H9 (cell line): ENCODE results near the gene PMS1. TPM values are rescaled to one million over a fixed set of nuclear protein-coding genes. Genes with fewer than 3 reads are reported as not detected.

Experiments
- DNase-seq: peaks from one replicate; pipeline ENCODE4 v3.0.0-alpha.2; 2017
- H2AFZ ChIP-seq: one replicate; pipeline ENCODE4 v1.6.1; 2013; ENCODE audit warnings: mild to moderate bottlenecking, low read length, control low read depth, moderate library complexity
- H2AK5ac ChIP-seq: 2 replicates; pipeline ENCODE4 v1.6.1; 2013; ENCODE audit warnings: low read length, control low read depth, mixed read lengths; ENCODE audit not compliant: insufficient read length
- H2BK120ac ChIP-seq: one replicate; pipeline ENCODE4 v1.6.1; 2013; ENCODE audit warnings: low read depth, mild to moderate bottlenecking, low read length, control low read depth, inconsistent platforms; ENCODE audit not compliant: poor library complexity, severe bottlenecking
- H2BK12ac ChIP-seq: 2 replicates; pipeline ENCODE4 v1.6.1; 2013; ENCODE audit warnings: low read length, control low read depth, mixed read lengths, low read depth; ENCODE audit not compliant: insufficient read length
- H2BK15ac ChIP-seq: 2 replicates; pipeline ENCODE4 v1.6.1; 2013; ENCODE audit warnings: low read depth, low read length, control low read depth
- H2BK20ac ChIP-seq: one replicate; pipeline ENCODE4 v1.6.1; 2013; ENCODE audit warnings: low read depth, mild to moderate bottlenecking, low read length, control low read depth, inconsistent platforms; ENCODE audit not compliant: poor library complexity, severe bottlenecking
- H2BK5ac ChIP-seq: 2 replicates; pipeline ENCODE4 v1.6.1; 2013; ENCODE audit warnings: low read length, control low read depth, mixed read lengths; ENCODE audit not compliant: insufficient read length
- H3K14ac ChIP-seq: 2 replicates; pipeline ENCODE4 v1.6.1; 2013; ENCODE audit warnings: low read length, control low read depth; ENCODE audit not compliant: insufficient read depth
- H3K18ac ChIP-seq: 2 replicates; pipeline ENCODE4 v1.6.1; 2013; ENCODE audit warnings: low read depth, mild to moderate bottlenecking, mixed read lengths, low read length, control low read depth; ENCODE audit not compliant: insufficient read length
- H3K23ac ChIP-seq: 2 replicates; pipeline ENCODE4 v1.6.1; 2013; ENCODE audit warnings: low read length, control low read depth, mixed read lengths, low read depth; ENCODE audit not compliant: insufficient read length
- H3K23me2 ChIP-seq: 2 replicates; pipeline ENCODE4 v1.6.1; 2013; ENCODE audit warnings: low read depth, mild to moderate bottlenecking, mixed read lengths, low read length, control low read depth; ENCODE audit not compliant: insufficient read length, poor library complexity, severe bottlenecking
- H3K27ac ChIP-seq: 2 replicates; pipeline ENCODE4 v1.5.1; 2013; ENCODE audit warnings: low read length, control low read depth, mixed read lengths, low read depth; ENCODE audit not compliant: insufficient read length
- H3K27me3 ChIP-seq: 2 replicates; pipeline ENCODE4 v1.6.1; 2013; ENCODE audit warnings: low read length, control low read depth, inconsistent platforms; ENCODE audit not compliant: insufficient read depth
- H3K4ac ChIP-seq: 2 replicates; pipeline ENCODE4 v1.6.1; 2013; ENCODE audit warnings: low read depth, mild to moderate bottlenecking, control low read depth, inconsistent platforms, low read length, moderate library complexity
- H3K4me1 ChIP-seq: 2 replicates; pipeline ENCODE4 v1.6.1; 2013; ENCODE audit warnings: low read length, control low read depth, inconsistent platforms; ENCODE audit not compliant: insufficient read depth
- H3K4me2 ChIP-seq: 2 replicates; pipeline ENCODE4 v1.6.1; 2013; ENCODE audit warnings: low read length, control low read depth, mixed read lengths; ENCODE audit not compliant: insufficient read length, insufficient read depth
- H3K56ac ChIP-seq: 2 replicates; pipeline ENCODE4 v1.6.1; 2013; ENCODE audit warnings: low read depth, mild to moderate bottlenecking, mixed read lengths, low read length, control low read depth; ENCODE audit not compliant: insufficient read length
- H3K79me1 ChIP-seq: 2 replicates; pipeline ENCODE4 v1.6.1; 2013; ENCODE audit warnings: low read depth, mild to moderate bottlenecking, moderate library complexity, low read length, control low read depth, inconsistent platforms; ENCODE audit not compliant: insufficient read depth, poor library complexity, severe bottlenecking
- H3K79me2 ChIP-seq: 2 replicates; pipeline ENCODE4 v1.6.1; 2013; ENCODE audit warnings: low read length, control low read depth, inconsistent platforms; ENCODE audit not compliant: insufficient read depth
- H3K9ac ChIP-seq: 2 replicates; pipeline ENCODE4 v1.6.1; 2013; ENCODE audit warnings: low read length, control low read depth, mixed read lengths; ENCODE audit not compliant: insufficient read length; ENCODE audit errors: extremely low read depth
- H3K9me3 ChIP-seq: one replicate; pipeline ENCODE4 v1.6.1; 2013; ENCODE audit warnings: low read depth, low read length, inconsistent platforms; ENCODE audit not compliant: control insufficient read depth
- H3T11ph ChIP-seq: one replicate; pipeline ENCODE4 v1.6.1; 2013; ENCODE audit warnings: mild to moderate bottlenecking, low read length, control low read depth, inconsistent platforms
- H4K20me1 ChIP-seq: one replicate; pipeline ENCODE4 v1.6.1; 2013; ENCODE audit not compliant: control insufficient read depth, insufficient read length, insufficient read depth
- H4K5ac ChIP-seq: 2 replicates; pipeline ENCODE4 v1.6.1; 2013; ENCODE audit warnings: low read depth, mild to moderate bottlenecking, mixed read lengths, low read length, control low read depth; ENCODE audit not compliant: insufficient read length
- H4K8ac ChIP-seq: replicated peaks from 2 replicates; pipeline ENCODE4 v1.6.1; 2013; ENCODE audit warnings: low read length, control low read depth, mixed read lengths, low read depth; ENCODE audit not compliant: insufficient read length
- H4K91ac ChIP-seq: 2 replicates; pipeline ENCODE4 v1.6.1; 2013; ENCODE audit warnings: low read depth, mild to moderate bottlenecking, moderate library complexity, mixed read lengths, low read length, control low read depth; ENCODE audit not compliant: insufficient read length
- H3K27ac Mint-ChIP-seq, 3 experiments: 2 replicates in 2 of 3; 3 replicates in 1 of 3; pipeline ENCODE4 v1.8.0; 2020 to 2021; ENCODE audit warnings: mixed read lengths in 3 of 3, mild to moderate bottlenecking in 1 of 3, moderate library complexity in 1 of 3
- H3K27me3 Mint-ChIP-seq: 2 replicates; pipeline ENCODE4 v1.8.0; 2021; ENCODE audit warnings: low read depth, mild to moderate bottlenecking, moderate library complexity, mixed read lengths
- H3K36me3 Mint-ChIP-seq, 3 experiments: 2 replicates in 2 of 3; 3 replicates in 1 of 3; pipeline ENCODE4 v1.8.0; 2020 to 2021; ENCODE audit warnings: low read depth in 3 of 3, mixed read lengths in 3 of 3; ENCODE audit not compliant: insufficient read depth in 1 of 3
- H3K4me1 Mint-ChIP-seq, 2 experiments: 2 replicates each; pipeline ENCODE4 v1.8.0; 2020; ENCODE audit warnings: mixed read lengths in 2 of 2
- H3K4me3 Mint-ChIP-seq, 2 experiments: 2 replicates in 1 of 2; 3 replicates in 1 of 2; pipeline ENCODE4 v1.8.0; 2020 to 2021; ENCODE audit warnings: mild to moderate bottlenecking in 2 of 2, mixed read lengths in 2 of 2, moderate library complexity in 1 of 2
- H3K9me3 Mint-ChIP-seq, 2 experiments: 2 replicates in 1 of 2; 3 replicates in 1 of 2; pipeline ENCODE4 v1.8.0; 2020; ENCODE audit warnings: mild to moderate bottlenecking in 2 of 2, mixed read lengths in 2 of 2, moderate library complexity in 1 of 2
- WGBS: extraction: QIAGEN DNeasy Blood & Tissue Kit; methylation state at CpG from one replicate; pipeline ENCODE4 v1.1.7; 2013; ENCODE audit warnings: missing lambda C conversion rate, low lambda C conversion rate, mixed read lengths; ENCODE audit not compliant: insufficient read length; ENCODE audit errors: extremely low coverage; 5-methylcytosine and 5-hydroxymethylcytosine counted together
- total RNA-seq: library from RNA; stranded (reverse); gene quantifications from 2 replicates; pipeline ENCODE4 v1.2.1, GENCODE V29; 2021
- TF ChIP-seq, protein P1 (sequence below): fragments of 200-600 bp; sonication (generic); conservative IDR thresholded peaks from 3 replicates; pipeline ENCODE4 v1.8.0; 2021; ENCODE audit warnings: antibody characterized with exemption, mild to moderate bottlenecking

The PMS1 gene
- total RNA-seq, 1 experiment from 2014 or later, result 47.2 TPM

DNA sequence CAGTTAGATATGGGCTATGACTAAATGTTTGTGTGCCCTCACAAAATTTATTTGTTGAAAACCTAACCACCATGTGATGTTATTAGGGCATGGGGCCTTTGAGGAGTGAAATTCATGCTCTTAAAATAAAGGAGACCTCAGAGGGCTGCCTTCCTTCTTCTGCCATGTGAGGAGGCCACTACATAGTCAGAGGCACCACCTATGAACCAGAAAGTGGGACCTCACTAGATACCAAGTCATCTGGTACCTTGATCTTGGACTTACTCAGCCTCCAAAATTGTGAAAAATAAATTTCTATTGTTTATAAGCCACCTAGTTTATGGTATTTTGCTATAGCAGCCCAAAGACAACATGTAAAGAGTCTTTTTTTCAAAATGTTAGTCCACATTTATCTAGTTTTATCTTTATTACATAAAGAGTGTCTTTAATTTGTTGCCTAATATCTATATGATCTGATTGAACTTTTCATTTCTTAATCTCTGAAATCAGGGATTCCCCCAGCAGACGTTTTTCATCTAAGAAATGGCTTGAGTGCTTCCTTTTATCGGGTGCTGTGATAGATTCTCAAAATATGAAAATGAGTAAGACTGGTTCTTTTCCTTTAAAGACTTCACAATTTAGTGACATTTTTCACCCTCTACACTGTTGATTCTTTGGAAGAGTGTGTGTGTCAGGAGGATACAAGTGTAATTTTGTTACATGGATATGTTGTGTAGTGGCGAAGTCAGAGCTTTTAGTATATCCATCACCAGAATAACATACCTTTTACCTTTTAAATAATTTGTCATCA, 34.2 kb downstream of the PMS1 start:
- Histone ChIP-seq H3K4ac (no peak overlapping the region), H2AFZ (no peak overlapping the region), H3T11ph (no peak overlapping the region), H2BK20ac (no peak overlapping the region), H2AK5ac (no peak overlapping the region), H4K20me1 (no peaks in the 10 kb centered on the region), H3K23ac (no peak overlapping the region), H2BK15ac (no peak overlapping the region), H2BK12ac (no peak overlapping the region), H3K4me2 (no peak overlapping the region), H4K5ac (no peak overlapping the region), H2BK5ac (no peak overlapping the region), H3K23me2 (no peaks in the 10 kb centered on the region), H3K4me1 (no peaks in the 10 kb centered on the region), H2BK120ac (no peak overlapping the region), H3K18ac (no peak overlapping the region), H3K9ac (no peak overlapping the region), H3K79me1 (no peaks in the 10 kb centered on the region), H3K27ac (no peak overlapping the region), H4K8ac (no peak overlapping the region), H3K79me2 (no peaks in the 10 kb centered on the region), H3K14ac (no peak overlapping the region), H3K27me3 (no peaks in the 10 kb centered on the region), H3K56ac (no peak overlapping the region), H3K9me3 (no peaks in the 10 kb centered on the region), H4K91ac (no peak overlapping the region)
- Mint-ChIP-seq H3K4me1 (no peaks in the 10 kb centered on the region), H3K27ac (no peak overlapping the region), H3K27me3 (no peaks in the 10 kb centered on the region), H3K36me3 (peaks cover 5 to 33% (median 30%) of the 10 kb centered on the region in 3 experiments; a peak in 5 of 7 replicates), H3K4me3 (no peak overlapping the region), H3K9me3 (no peaks in the 10 kb centered on the region)
- TF ChIP-seq, protein P1, sequence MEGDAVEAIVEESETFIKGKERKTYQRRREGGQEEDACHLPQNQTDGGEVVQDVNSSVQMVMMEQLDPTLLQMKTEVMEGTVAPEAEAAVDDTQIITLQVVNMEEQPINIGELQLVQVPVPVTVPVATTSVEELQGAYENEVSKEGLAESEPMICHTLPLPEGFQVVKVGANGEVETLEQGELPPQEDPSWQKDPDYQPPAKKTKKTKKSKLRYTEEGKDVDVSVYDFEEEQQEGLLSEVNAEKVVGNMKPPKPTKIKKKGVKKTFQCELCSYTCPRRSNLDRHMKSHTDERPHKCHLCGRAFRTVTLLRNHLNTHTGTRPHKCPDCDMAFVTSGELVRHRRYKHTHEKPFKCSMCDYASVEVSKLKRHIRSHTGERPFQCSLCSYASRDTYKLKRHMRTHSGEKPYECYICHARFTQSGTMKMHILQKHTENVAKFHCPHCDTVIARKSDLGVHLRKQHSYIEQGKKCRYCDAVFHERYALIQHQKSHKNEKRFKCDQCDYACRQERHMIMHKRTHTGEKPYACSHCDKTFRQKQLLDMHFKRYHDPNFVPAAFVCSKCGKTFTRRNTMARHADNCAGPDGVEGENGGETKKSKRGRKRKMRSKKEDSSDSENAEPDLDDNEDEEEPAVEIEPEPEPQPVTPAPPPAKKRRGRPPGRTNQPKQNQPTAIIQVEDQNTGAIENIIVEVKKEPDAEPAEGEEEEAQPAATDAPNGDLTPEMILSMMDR, result no peak
- DNase-seq, result no peak
- WGBS, result no CpG with 5 or more reads among the region's 3 CpGs
